ENCODE measurements around the gene UGT1A1. TPM values are rescaled to one million over a fixed set of nuclear protein-coding genes. Genes with fewer than 3 reads are reported as not detected.

UGT1A1 gene
- total and polyA plus RNA-seq, 2 donors (not counting 3 experiments of a cell fraction or from before 2014, with no cell fraction given), result not detected

DNA sequence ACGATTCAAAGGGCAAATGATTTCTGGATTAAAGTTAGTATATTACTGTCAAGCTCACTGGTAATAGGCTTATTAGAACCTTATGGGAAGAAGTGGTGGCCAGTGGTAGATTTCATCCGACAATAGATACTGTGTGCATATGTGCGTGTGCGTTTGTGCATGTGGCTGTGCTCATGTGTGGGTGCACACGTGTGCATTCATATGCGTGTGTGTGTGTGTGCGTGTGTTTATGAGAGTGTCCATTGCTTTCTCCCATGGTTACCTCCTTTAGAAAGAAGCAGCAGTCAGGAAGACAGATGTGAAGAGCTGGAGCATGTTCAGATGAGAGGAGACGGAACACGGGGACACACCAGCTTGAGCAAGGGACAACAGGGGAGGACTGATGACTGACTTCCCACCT is 9.2 kb downstream of the UGT1A1 start:
- no peak overlapping the region for H2AFZ ChIP-seq (ENCODE audit: low read depth, low read length)
- H3K4me2 ChIP-seq (ENCODE audit: insufficient read depth, low read length), result no peak overlapping the region
- no peaks in the 10 kb centered on the region for H4K20me1 ChIP-seq (replicated peaks; ENCODE audit: control insufficient read depth, extremely low read depth, insufficient read depth, low read length)
- intact Hi-C loops (cut with micrococcal nuclease), result no loop called here
- TF ChIP-seq GATA2 (IDR thresholded peaks at IDR 0.05; ENCODE audit: insufficient read depth, insufficient read length, low read depth, low read length), result no peak
- no peak for TF ChIP-seq JUN (IDR thresholded peaks at IDR 0.05; ENCODE audit: borderline replicate concordance, insufficient read depth, insufficient read length, low read depth)
- TF ChIP-seq POLR2A (IDR thresholded peaks at IDR 0.05; ENCODE audit: low read depth, low read length), result no peak
- TF ChIP-seq, protein P1, sequence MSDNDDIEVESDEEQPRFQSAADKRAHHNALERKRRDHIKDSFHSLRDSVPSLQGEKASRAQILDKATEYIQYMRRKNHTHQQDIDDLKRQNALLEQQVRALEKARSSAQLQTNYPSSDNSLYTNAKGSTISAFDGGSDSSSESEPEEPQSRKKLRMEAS (IDR thresholded peaks at IDR 0.05; ENCODE audit: insufficient read depth, insufficient read length), result no peak
- TF ChIP-seq MYC (IDR thresholded peaks at IDR 0.05; ENCODE audit: low read depth, low read length), result no peak
- no peak for TF ChIP-seq FOS (IDR thresholded peaks at IDR 0.05; ENCODE audit: borderline replicate concordance, insufficient read depth, low read length)
- TF ChIP-seq EZH2 (IDR thresholded peaks at IDR 0.05; ENCODE audit: borderline replicate concordance, low read depth, low read length, severe bottlenecking), result no peak
- TF ChIP-seq, protein P2, sequence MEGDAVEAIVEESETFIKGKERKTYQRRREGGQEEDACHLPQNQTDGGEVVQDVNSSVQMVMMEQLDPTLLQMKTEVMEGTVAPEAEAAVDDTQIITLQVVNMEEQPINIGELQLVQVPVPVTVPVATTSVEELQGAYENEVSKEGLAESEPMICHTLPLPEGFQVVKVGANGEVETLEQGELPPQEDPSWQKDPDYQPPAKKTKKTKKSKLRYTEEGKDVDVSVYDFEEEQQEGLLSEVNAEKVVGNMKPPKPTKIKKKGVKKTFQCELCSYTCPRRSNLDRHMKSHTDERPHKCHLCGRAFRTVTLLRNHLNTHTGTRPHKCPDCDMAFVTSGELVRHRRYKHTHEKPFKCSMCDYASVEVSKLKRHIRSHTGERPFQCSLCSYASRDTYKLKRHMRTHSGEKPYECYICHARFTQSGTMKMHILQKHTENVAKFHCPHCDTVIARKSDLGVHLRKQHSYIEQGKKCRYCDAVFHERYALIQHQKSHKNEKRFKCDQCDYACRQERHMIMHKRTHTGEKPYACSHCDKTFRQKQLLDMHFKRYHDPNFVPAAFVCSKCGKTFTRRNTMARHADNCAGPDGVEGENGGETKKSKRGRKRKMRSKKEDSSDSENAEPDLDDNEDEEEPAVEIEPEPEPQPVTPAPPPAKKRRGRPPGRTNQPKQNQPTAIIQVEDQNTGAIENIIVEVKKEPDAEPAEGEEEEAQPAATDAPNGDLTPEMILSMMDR (IDR thresholded peaks at IDR 0.05; ENCODE audit: extremely low read depth in 1 of 2, insufficient read depth in 1 of 2, low read depth in 1 of 2, low read length in 2 of 2), result no peak
- TF ChIP-seq POLR2AphosphoS5 (IDR thresholded peaks at IDR 0.05; ENCODE audit: insufficient read depth, low read depth, low read length), result no peak
- H3K4me3 ChIP-seq (replicated peaks in 1 of 3; ENCODE audit: insufficient read depth in 1 of 3, low read depth in 1 of 3, low read length in 3 of 3), result no peak overlapping the region
- CTCF ChIA-PET, result no interaction called here
- H3K36me3 ChIP-seq (ENCODE audit: control insufficient read depth in 2 of 2, extremely low read depth in 1 of 2, insufficient read depth in 2 of 2, low read length in 2 of 2), result no peaks in the 10 kb centered on the region
- H3K4me1 ChIP-seq (ENCODE audit: control insufficient read depth, extremely low read depth, insufficient read depth, low read length), result no peaks in the 10 kb centered on the region
- no TSS peak for BruUV-seq (replicated peaks)
- POLR2A ChIA-PET, result no interaction called here
- no peaks in the 10 kb centered on the region for H3K9me1 ChIP-seq (replicated peaks; ENCODE audit: control insufficient read depth, extremely low read depth, insufficient read depth, low read length)
- H3K27me3 ChIP-seq (ENCODE audit: control insufficient read depth in 2 of 2, insufficient read depth in 2 of 2, low read length in 2 of 2), result no peaks in the 10 kb centered on the region
- FAIRE-seq (no peak), DNase-seq (ENCODE audit: low read depth, low spot score) (no peak)
- no peak overlapping the region for H3K27ac ChIP-seq (ENCODE audit: insufficient read depth, low read depth, low read length)
- H3K9me3 ChIP-seq (replicated peaks; ENCODE audit: control insufficient read depth, insufficient read depth, low read length), result no peaks in the 10 kb centered on the region
- H3K9ac ChIP-seq (replicated peaks; ENCODE audit: extremely low read depth, insufficient read depth, low read length), result no peak overlapping the region
- dilution Hi-C loops (cut with MboI; ENCODE audit: extremely low pct_ligation_motif_present, low sequenced_read_pairs), result no loop called here
- H3K79me2 ChIP-seq (ENCODE audit: control insufficient read depth, insufficient read depth, low read length), result no peaks in the 10 kb centered on the region

All from endothelial cell of umbilical vein (primary cell).